Caco-2 (cell line): Measurements from ENCODE around the gene FUT9. TPM values are rescaled to one million over a fixed set of nuclear protein-coding genes. Genes with fewer than 3 reads are reported as not detected.

Experiments used
- BruUV-seq: library from RNA; stranded (reverse); fragments of 400-500 nt; replicated peaks from 2 replicates; lab custom pipeline; 2021; lab: Mats Ljungman, UMichigan
- CTCF ChIA-PET: fragments of 300-600 bp; sonication (Branson Sonifier 250); formaldehyde crosslinking; loops from one replicate; lab custom pipeline; 2022; ENCODE audit warnings: antibody characterized with exemption; lab: Charles Lee
- POLR2A ChIA-PET: fragments of 300-600 bp; sonication (Branson Sonifier 250); formaldehyde crosslinking; loops from one replicate; lab custom pipeline; 2022; ENCODE audit warnings: antibody characterized with exemption; lab: Charles Lee
- DNase-seq, 2 experiments: peaks; one replicate each; pipeline versions ENCODE4 v3.0.0 to v3.0.0-alpha.2; 2020 to 2022
- H3K27me3 ChIP-seq: replicated peaks from 2 replicates; pipeline ENCODE4 v1.6.0; 2011; ENCODE audit warnings: low read length; ENCODE audit not compliant: control insufficient read depth, insufficient read depth
- H3K36me3 ChIP-seq: 2 replicates; pipeline ENCODE4 v1.5.1; 2011; ENCODE audit warnings: low read length; ENCODE audit not compliant: control insufficient read depth, insufficient read depth
- H3K4me1 ChIP-seq: fragments of 250-450 bp; sonication (Bioruptor Pico); 2 replicates; pipeline ENCODE4 v1.5.1; 2020; ENCODE audit warnings: mild to moderate bottlenecking
- H3K4me3 ChIP-seq: 2 replicates; pipeline ENCODE4 v1.5.1; 2011; ENCODE audit warnings: low read depth, mild to moderate bottlenecking, control low read depth, low read length
- H3K9me3 ChIP-seq: fragments of 250-450 bp; sonication (Bioruptor Pico); 2 replicates; pipeline ENCODE4 v1.5.1; 2020; ENCODE audit warnings: mild to moderate bottlenecking, moderate library complexity
- H3K27ac Mint-ChIP-seq: one replicate; pipeline ENCODE4 v1.8.0; 2022; ENCODE audit warnings: mixed read lengths; ENCODE audit not compliant: unreplicated experiment
- H3K27me3 Mint-ChIP-seq: one replicate; pipeline ENCODE4 v1.8.0; 2022; ENCODE audit warnings: mixed read lengths; ENCODE audit not compliant: insufficient read depth, unreplicated experiment
- H3K36me3 Mint-ChIP-seq: one replicate; pipeline ENCODE4 v1.8.0; 2022; ENCODE audit warnings: mild to moderate bottlenecking, mixed read lengths; ENCODE audit not compliant: insufficient read depth, unreplicated experiment
- H3K4me1 Mint-ChIP-seq: one replicate; pipeline ENCODE4 v1.8.0; 2022; ENCODE audit warnings: low read depth, mixed read lengths; ENCODE audit not compliant: unreplicated experiment
- H3K4me3 Mint-ChIP-seq: one replicate; pipeline ENCODE4 v1.8.0; 2022; ENCODE audit warnings: mild to moderate bottlenecking, moderate library complexity, mixed read lengths; ENCODE audit not compliant: unreplicated experiment
- H3K9me3 Mint-ChIP-seq: one replicate; pipeline ENCODE4 v1.8.0; 2022; ENCODE audit warnings: mixed read lengths; ENCODE audit not compliant: unreplicated experiment
- CTCF ChIP-seq, 2 experiments: fragments of 200-600 bp in 1 of 2; IDR thresholded peaks; 1 replicate in 1 of 2; 2 replicates in 1 of 2; pipeline versions ENCODE4 v1.5.1 to v1.8.0; 2011 to 2022; ENCODE audit warnings: antibody characterized with exemption in 1 of 2, control low read depth in 1 of 2, inconsistent platforms in 1 of 2, low read depth in 1 of 2, low read length in 1 of 2, mild to moderate bottlenecking in 1 of 2, moderate library complexity in 1 of 2; ENCODE audit not compliant: insufficient read depth in 1 of 2, severe bottlenecking in 1 of 2, unreplicated experiment in 1 of 2
- intact Hi-C: fragments of 100-400 bp; cut with micrococcal nuclease; formaldehyde crosslinking; loops from one replicate; pipeline ENCODE4 v1.10.0; 2022; ENCODE audit not compliant: unreplicated experiment
- total RNA-seq: library from RNA; stranded (reverse); gene quantifications from 2 replicates; pipeline ENCODE4 v1.2.3, GENCODE V29; 2022

FUT9 gene
- total RNA-seq, 1 experiment from 2014 or later: 0.11 TPM

DNA sequence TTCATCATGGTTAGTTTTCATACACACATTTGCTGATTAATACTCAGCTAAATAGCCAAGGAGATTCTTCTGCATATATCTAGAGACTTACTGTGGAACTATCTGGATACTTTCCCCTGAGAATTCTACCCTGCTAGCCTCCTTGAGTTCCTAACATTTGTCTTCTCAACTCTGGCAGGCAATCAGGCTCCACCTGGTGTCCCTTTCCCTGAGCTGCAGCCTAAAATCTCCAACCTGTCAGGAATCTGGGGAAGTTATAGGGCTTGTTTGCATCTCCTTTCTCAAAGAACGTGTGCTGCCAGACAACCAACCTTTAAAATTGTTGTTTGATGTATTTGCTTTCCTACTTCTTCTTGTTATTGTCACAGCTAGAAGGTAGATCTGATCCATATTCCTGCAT, 73.4 kb downstream of the FUT9 start:
- peak; percentile 58 to 76 for TF ChIP-seq CTCF (IDR thresholded peaks at IDR 0.05; ENCODE audit: insufficient read depth in 1 of 2, low read depth in 1 of 2, low read length in 1 of 2, severe bottlenecking in 1 of 2, unreplicated experiment in 1 of 2)
- DNase-seq: peak; percentile 41 to 50
- H3K4me1 ChIP-seq: no peaks in the 10 kb centered on the region
- POLR2A ChIA-PET: no interaction called here
- H3K4me1 Mint-ChIP-seq: no peaks in the 10 kb centered on the region
- no peak overlapping the region for H3K27ac Mint-ChIP-seq
- H3K36me3 Mint-ChIP-seq: no peaks in the 10 kb centered on the region
- no peaks in the 10 kb centered on the region for H3K27me3 Mint-ChIP-seq
- H3K9me3 Mint-ChIP-seq: no peaks in the 10 kb centered on the region
- no peak overlapping the region for H3K4me3 Mint-ChIP-seq
- H3K9me3 ChIP-seq: no peaks in the 10 kb centered on the region
- no TSS peak for BruUV-seq
- intact Hi-C loops: loop anchor here (1.0 kb wide), 2 partner anchors 658 to 725 kb away; no protein-coding TSS in a partner anchor
- CTCF ChIA-PET: interaction anchor here (1.0 kb wide), 1 partner anchor 132 kb away, joined by 3 read pairs; no protein-coding TSS in a partner anchor
- H3K36me3 ChIP-seq: no peaks in the 10 kb centered on the region
- H3K4me3 ChIP-seq: no peak overlapping the region
- no peaks in the 10 kb centered on the region for H3K27me3 ChIP-seq

GRCh38 chr6:96094077-96094476, 78.3 kb downstream of the FUT9 start:
- no peaks in the 10 kb centered on the region for H3K27me3 ChIP-seq
- no peaks in the 10 kb centered on the region for H3K36me3 ChIP-seq
- intact Hi-C loops: no loop called here
- ChIA-PET POLR2A (no interaction called here), CTCF (no interaction called here)
- Mint-ChIP-seq H3K27me3 (no peaks in the 10 kb centered on the region), H3K4me1 (no peaks in the 10 kb centered on the region), H3K9me3 (no peaks in the 10 kb centered on the region), H3K27ac (no peak overlapping the region), H3K4me3 (no peak overlapping the region), H3K36me3 (no peaks in the 10 kb centered on the region)
- H3K4me1 ChIP-seq: no peaks in the 10 kb centered on the region
- DNase-seq: no peak
- TF ChIP-seq CTCF (IDR thresholded peaks at IDR 0.05; ENCODE audit: insufficient read depth in 1 of 2, low read depth in 1 of 2, low read length in 1 of 2, severe bottlenecking in 1 of 2, unreplicated experiment in 1 of 2): no peak
- no TSS peak for BruUV-seq
- H3K9me3 ChIP-seq: no peaks in the 10 kb centered on the region
- H3K4me3 ChIP-seq: no peak overlapping the region

DNA sequence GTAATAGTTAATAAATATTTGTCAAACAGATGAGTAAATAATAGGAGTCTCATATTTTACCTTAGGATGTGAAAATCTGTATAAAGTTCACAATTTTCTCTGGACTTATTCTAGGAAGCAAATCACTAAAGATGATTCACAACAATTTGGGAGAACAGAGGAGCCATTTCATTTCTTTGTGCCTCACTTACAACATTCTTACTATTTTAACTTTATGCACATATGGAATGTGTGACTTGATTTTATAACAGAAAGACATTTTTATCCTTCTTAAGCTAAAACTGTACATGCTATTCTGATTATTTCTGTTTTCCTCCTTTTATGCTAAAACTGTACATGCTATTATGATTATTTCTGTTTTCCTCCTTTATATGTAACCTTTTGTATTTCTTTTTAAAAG, 83.3 kb downstream of the FUT9 start:
- POLR2A ChIA-PET: no interaction called here
- no peaks in the 10 kb centered on the region for H3K27me3 Mint-ChIP-seq
- DNase-seq: no peak

More for the DNA sequence above, 83.3 kb downstream of the FUT9 start:
- no peak overlapping the region for H3K4me3 Mint-ChIP-seq
- H3K9me3 ChIP-seq: no peaks in the 10 kb centered on the region
- H3K36me3 Mint-ChIP-seq: no peaks in the 10 kb centered on the region
- H3K36me3 ChIP-seq: no peaks in the 10 kb centered on the region
- intact Hi-C loops: no loop called here
- no peak overlapping the region for H3K4me3 ChIP-seq
- no peaks in the 10 kb centered on the region for H3K27me3 ChIP-seq
- H3K27ac Mint-ChIP-seq: no peak overlapping the region
- BruUV-seq: no TSS peak
- TF ChIP-seq CTCF (IDR thresholded peaks at IDR 0.05; ENCODE audit: insufficient read depth in 1 of 2, low read depth in 1 of 2, low read length in 1 of 2, severe bottlenecking in 1 of 2, unreplicated experiment in 1 of 2): no peak
- no peaks in the 10 kb centered on the region for H3K4me1 ChIP-seq
- H3K9me3 Mint-ChIP-seq: no peaks in the 10 kb centered on the region
- H3K4me1 Mint-ChIP-seq: no peaks in the 10 kb centered on the region
- CTCF ChIA-PET: no interaction called here
